Retinal pigment epithelial cell (primary cell): Measurements from ENCODE around the gene SCTR.
A peak's percentile ranks its signal among the peaks of the same experiment; 100 is the strongest.

Experiments
- DNase-seq: peaks from one replicate; pipeline ENCODE4 v3.0.0-alpha.2; 2010; ENCODE audit warnings: low read depth
- H3K4me3 ChIP-seq: 2 replicates; pipeline ENCODE4 v1.5.1; 2011; ENCODE audit warnings: mild to moderate bottlenecking, low read length, control low read depth, moderate library complexity
- TF ChIP-seq, protein P1 (sequence below): conservative IDR thresholded peaks from 2 replicates; pipeline ENCODE4 v1.5.1; 2011; ENCODE audit warnings: low read depth, low read length, control low read depth, inconsistent platforms

Gene SCTR

DNA sequence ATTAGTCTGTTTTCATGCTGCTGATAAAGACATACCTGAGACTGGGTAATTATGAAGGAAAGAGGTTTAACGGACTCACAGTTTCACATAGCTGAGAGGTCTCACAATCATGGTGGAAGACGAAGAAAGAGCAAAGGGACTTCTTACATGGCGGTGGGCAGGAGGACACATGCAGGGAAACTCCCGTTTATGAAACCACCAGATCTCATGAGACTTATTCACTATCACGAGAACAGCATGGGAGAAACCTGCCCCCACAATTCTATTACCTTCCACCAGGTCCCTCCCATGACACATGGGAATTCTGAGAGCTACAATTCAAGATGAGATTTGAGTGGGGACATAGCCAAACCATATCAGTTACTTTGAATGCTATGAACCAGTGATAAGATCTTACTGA is 44.1 kb downstream of the SCTR start:
- H3K4me3 ChIP-seq: no peak overlapping the region
- TF ChIP-seq, protein P1, sequence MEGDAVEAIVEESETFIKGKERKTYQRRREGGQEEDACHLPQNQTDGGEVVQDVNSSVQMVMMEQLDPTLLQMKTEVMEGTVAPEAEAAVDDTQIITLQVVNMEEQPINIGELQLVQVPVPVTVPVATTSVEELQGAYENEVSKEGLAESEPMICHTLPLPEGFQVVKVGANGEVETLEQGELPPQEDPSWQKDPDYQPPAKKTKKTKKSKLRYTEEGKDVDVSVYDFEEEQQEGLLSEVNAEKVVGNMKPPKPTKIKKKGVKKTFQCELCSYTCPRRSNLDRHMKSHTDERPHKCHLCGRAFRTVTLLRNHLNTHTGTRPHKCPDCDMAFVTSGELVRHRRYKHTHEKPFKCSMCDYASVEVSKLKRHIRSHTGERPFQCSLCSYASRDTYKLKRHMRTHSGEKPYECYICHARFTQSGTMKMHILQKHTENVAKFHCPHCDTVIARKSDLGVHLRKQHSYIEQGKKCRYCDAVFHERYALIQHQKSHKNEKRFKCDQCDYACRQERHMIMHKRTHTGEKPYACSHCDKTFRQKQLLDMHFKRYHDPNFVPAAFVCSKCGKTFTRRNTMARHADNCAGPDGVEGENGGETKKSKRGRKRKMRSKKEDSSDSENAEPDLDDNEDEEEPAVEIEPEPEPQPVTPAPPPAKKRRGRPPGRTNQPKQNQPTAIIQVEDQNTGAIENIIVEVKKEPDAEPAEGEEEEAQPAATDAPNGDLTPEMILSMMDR: no peak
- no peak for DNase-seq

DNA sequence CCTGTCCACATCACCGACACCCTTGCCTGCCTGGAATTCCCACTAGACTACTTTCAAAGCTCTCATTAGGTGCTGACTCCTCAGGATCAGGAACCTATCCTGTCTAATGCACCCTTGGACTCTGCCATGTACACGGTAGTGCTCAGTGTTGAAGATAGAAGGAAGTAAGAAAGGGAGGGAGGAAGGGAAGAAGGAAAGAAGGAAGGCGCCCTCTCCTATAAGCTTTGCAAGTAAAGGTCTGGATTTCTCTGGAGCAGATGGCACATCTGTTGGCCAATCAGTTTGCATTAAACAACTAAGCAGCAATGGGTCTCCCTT is 45.3 kb downstream of the SCTR start:
- H3K4me3 ChIP-seq: no peak overlapping the region
- TF ChIP-seq, protein P1: no peak
- no peak for DNase-seq

DNA sequence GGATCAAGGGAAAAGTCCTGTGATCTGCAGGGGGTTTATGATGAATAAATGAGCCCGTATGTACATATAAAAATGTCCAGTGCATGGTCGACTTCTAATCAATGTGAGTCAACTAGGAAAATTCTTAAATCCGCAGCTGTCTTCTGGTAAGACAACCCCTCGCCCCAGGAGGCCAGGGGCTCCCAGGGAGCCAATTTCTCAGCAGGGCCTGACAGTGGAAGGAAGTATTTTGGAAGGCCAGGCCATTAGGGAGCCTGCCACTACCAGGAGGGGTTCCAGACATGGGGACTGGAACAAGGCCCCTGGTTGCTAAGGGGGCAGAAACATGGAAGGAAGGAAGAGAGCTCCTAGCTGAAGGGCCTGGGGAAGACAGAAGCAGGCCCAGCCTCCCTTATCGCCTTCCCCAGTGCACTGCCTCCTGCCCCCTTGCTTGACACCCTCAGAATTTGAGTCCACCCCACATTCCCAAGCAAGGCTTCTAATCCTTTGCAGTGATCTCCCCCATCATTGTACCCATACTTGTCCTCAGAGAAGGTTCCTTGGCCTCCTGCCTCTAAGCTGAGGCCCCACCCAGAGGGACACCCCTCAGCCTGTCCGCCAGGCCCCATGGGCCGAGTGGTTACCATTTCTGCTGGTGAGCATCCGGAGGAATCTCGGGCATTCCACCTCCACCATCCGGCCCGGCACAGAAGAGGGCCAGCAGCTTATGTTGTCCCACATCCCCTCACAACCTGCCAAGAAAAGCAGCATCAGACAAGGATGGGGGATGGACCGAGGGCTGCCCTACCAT is 45.9 kb downstream of the SCTR start:
- no peak for DNase-seq
- H3K4me3 ChIP-seq: no peak overlapping the region
- TF ChIP-seq, protein P1: no peak

DNA sequence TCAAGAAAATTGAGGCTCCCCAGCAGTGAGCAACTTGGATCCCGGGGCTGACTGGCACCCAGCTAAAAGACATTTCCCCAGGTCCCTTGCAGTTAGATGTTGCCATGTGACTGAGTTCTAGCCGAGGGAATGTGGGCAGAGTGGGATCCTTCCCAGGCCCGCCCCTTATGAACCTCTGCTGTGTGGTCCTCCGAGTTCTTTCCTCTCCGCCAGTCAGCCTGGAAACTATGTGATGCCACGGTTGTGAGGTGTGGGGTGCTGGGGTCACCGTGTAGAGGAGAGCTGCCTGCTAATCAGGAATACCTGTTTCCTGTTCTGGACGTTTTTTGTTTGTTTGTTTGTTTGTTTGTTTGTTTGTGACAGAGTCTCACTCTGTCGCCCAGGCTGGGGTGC is 47.2 kb downstream of the SCTR start:
- TF ChIP-seq, protein P1: no peak

DNA sequence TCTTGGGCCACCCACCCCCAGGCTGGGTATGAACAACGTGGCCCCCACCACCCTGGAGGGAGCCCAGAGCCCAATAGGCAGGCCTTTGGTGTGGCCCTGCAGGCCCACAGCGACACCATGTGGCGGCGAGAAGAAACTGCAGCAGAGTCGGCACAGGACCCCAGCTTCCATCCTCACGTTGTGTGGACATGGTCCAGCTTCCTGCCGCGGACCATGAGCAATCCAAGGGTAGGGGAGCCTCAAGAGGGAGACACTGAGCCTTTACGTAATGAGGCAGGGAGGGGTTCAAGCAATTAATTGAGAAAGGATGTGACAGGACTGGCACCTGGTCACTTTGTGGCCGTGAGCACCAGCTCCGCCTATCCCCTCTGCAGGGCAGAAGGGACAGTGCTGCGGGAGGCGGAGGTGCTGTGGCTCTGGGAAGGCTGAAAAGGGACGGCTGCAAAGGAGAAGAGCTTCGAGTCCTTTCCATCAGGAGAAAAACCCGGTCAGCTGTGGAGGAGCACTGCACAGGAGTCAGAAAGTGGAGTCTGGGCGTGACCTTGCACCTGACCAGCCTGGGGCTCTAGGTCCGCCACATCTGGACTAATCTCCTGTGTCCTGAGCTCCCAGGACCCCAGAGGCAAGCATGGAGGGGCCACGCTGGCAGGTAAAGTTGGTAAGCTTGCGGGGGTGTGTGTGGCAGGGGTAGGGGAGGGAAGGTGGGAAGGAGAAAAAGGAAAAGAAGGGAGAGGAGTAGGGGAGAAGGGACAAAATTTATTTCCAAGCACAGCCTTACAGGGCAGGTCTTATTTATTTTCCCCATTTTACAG is 47.8 kb downstream of the SCTR start:
- DNase-seq: peak; percentile 26
- no peak overlapping the region for H3K4me3 ChIP-seq
- TF ChIP-seq, protein P1: peak; percentile 96

More for the DNA sequence above, 47.2 kb downstream of the SCTR start:
- DNase-seq: no peak
- no peak overlapping the region for H3K4me3 ChIP-seq

DNA sequence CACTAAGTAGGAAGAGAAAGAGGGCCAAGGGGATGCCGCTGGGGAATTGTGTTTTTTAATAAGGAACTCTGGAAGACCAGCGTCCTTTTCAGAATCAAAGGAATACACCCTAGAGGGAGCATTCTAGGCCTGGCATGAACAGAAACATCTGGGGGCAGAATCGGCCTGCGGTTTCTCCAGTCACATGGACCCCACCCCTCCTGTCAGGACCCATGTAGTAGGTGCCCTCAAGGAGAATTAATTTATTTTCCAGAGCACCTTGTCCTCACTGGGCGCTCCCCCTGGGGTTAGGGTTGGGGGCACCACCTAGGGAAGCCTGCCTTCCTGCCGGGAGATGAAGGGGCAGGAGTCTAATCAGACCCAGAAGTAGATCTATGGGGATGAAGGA is 48.4 kb downstream of the SCTR start:
- no peak for DNase-seq
- TF ChIP-seq, protein P1: no peak
- H3K4me3 ChIP-seq: no peak overlapping the region
